ENCODE data around the gene OR4K15.

Gene OR4K15

DNA sequence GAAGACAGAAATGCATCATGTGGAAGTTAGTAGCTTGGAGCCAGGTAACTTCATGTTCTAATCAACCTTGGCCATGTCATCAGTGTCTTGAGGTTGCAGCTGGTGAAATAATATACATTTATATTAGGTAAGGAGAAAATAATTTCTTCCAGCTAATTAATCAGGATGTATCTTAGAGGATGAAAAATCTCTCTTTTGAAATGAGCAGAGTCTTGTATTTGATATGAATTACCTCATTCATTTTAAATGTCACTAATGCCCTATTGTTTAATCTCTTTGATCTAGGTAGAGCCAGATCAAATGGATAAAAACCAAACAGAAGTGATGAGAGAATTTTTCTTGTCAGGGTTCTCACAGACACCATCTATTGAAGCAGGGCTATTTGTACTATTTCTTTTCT, 26.5 kb downstream of the OR4K15 start, which contains the start of gene OR4Q2 (continued):
- TF ChIP-seq, protein P1, sequence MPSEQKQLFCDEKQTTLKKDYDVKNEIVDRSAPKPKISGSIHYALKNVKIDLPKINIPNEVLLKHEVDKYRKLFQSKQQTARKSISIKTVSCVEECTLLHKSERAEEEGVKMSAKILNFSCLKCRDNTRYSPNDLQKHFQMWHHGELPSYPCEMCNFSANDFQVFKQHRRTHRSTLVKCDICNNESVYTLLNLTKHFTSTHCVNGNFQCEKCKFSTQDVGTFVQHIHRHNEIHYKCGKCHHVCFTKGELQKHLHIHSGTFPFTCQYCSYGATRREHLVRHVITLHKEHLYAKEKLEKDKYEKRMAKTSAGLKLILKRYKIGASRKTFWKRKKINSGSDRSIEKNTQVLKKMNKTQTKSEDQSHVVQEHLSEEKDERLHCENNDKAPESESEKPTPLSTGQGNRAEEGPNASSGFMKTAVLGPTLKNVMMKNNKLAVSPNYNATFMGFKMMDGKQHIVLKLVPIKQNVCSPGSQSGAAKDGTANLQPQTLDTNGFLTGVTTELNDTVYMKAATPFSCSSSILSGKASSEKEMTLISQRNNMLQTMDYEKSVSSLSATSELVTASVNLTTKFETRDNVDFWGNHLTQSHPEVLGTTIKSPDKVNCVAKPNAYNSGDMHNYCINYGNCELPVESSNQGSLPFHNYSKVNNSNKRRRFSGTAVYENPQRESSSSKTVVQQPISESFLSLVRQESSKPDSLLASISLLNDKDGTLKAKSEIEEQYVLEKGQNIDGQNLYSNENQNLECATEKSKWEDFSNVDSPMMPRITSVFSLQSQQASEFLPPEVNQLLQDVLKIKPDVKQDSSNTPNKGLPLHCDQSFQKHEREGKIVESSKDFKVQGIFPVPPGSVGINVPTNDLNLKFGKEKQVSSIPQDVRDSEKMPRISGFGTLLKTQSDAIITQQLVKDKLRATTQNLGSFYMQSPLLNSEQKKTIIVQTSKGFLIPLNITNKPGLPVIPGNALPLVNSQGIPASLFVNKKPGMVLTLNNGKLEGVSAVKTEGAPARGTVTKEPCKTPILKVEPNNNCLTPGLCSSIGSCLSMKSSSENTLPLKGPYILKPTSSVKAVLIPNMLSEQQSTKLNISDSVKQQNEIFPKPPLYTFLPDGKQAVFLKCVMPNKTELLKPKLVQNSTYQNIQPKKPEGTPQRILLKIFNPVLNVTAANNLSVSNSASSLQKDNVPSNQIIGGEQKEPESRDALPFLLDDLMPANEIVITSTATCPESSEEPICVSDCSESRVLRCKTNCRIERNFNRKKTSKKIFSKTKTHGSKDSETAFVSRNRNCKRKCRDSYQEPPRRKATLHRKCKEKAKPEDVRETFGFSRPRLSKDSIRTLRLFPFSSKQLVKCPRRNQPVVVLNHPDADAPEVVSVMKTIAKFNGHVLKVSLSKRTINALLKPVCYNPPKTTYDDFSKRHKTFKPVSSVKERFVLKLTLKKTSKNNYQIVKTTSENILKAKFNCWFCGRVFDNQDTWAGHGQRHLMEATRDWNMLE (tag by site-specific recombination; conservative IDR thresholded peaks at IDR 0.05; ENCODE audit: low read depth) = no peak
- TF ChIP-seq ZNF596 (tag by site-specific recombination; IDR thresholded peaks at IDR 0.05) (no peak), ZNF571 (tag by site-specific recombination; IDR thresholded peaks at IDR 0.05) (no peak), ZNF510 (tag by site-specific recombination; IDR thresholded peaks at IDR 0.05; ENCODE audit: insufficient replicate concordance) (no peak), ZNF830 (tag by site-specific recombination; IDR thresholded peaks at IDR 0.05; ENCODE audit: low read depth) (no peak)
- TF ChIP-seq, protein P2, sequence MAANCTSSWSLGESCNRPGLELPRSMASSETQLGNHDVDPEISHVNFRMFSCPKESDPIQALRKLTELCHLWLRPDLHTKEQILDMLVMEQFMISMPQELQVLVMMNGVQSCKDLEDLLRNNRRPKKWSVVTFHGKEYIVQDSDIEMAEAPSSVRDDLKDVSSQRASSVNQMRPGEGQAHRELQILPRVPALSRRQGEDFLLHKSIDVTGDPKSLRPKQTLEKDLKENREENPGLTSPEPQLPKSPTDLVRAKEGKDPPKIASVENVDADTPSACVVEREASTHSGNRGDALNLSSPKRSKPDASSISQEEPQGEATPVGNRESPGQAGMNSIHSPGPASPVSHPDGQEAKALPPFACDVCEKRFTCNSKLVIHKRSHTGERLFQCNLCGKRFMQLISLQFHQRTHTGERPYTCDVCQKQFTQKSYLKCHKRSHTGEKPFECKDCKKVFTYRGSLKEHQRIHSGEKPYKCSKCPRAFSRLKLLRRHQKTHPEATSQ (tag by site-specific recombination; IDR thresholded peaks at IDR 0.05) = no peak

DNA sequence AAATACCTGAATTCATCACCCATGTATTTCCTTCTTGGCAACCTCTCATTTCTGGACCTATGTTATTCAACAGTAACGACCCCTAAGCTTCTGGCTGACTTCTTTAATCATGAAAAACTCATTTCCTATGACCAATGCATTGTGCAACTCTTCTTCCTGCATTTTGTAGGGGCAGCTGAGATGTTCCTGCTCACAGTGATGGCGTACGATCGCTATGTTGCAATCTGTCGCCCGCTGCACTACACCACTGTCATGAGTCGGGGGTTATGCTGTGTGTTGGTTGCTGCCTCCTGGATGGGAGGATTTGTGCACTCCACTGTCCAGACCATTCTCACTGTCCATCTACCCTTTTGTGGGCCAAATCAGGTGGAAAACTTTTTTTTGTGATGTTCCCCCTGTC, 26.9 kb downstream of the OR4K15 start:
- no peak for TF ChIP-seq ZNF600 (tag by site-specific recombination; IDR thresholded peaks at IDR 0.05)
- TF ChIP-seq SCRT2 (tag by site-specific recombination; IDR thresholded peaks at IDR 0.05) = no peak
- TF ChIP-seq ZNF138 (tag by site-specific recombination; IDR thresholded peaks at IDR 0.05; ENCODE audit: borderline replicate concordance) = no peak
- no peak for TF ChIP-seq ZBTB20 (tag by site-specific recombination; IDR thresholded peaks at IDR 0.05)
- Histone ChIP-seq H3K36me3 (ENCODE audit: control insufficient read depth in 2 of 2, insufficient read depth in 1 of 2, low read length in 2 of 2) (no peaks in the 10 kb centered on the region), H3K9me3 (ENCODE audit: control insufficient read depth, insufficient read depth, low read depth, low read length) (no peaks in the 10 kb centered on the region), H3K4me3 (ENCODE audit: low read depth, low read length) (no peak overlapping the region), H3K4me1 (ENCODE audit: control insufficient read depth, insufficient read depth, low read length) (no peaks in the 10 kb centered on the region), H3K27ac (ENCODE audit: extremely low read depth, low read depth, low read length) (no peak overlapping the region)
- POLR2A ChIA-PET = no interaction called here
- CTCF ChIA-PET = interaction anchor here (0.7 kb wide), 1 partner anchor 155 kb away, joined by 3 read pairs; no protein-coding TSS in a partner anchor

DNA sequence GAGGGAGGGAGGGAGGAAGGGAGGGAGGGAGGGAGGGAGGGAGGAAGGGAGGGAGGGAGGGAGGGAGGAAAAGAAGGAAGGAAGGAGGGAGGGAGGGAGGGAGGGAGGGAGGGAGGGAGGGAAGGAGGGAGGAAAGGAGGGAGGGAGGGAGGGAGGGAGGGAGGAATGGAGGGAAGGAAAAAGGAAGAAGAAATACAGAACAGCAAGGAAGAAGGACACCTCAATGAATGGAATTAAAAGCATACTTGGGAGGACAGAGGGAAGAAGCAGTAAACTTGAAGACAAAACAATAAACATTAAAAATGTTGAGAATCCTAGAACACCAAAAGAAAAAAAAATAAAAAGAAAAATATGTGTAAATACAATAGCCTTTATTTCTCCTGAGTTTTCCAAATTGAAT, 32.8 kb downstream of the OR4K15 start:
- POLR2A ChIA-PET = no interaction called here
- H3K27ac ChIP-seq (ENCODE audit: extremely low read depth, low read depth, low read length) = no peak overlapping the region
- TF ChIP-seq ZNF776 (tag by site-specific recombination; IDR thresholded peaks at IDR 0.05; ENCODE audit: borderline replicate concordance) = no peak
- TF ChIP-seq ZNF654 (tag by site-specific recombination; IDR thresholded peaks at IDR 0.05; ENCODE audit: low read depth) = no peak
- TF ChIP-seq ZNF521 (tag by site-specific recombination; IDR thresholded peaks at IDR 0.05) = no peak
- TF ChIP-seq YY2 (tag by site-specific recombination; IDR thresholded peaks at IDR 0.05) = no peak
- TF ChIP-seq GLI2 (tag by site-specific recombination; IDR thresholded peaks at IDR 0.05; ENCODE audit: borderline replicate concordance, low read depth) = no peak
- TF ChIP-seq ZNF426 (tag by site-specific recombination; IDR thresholded peaks at IDR 0.05) = no peak
- TF ChIP-seq KLF7 (tag by site-specific recombination; IDR thresholded peaks at IDR 0.05; ENCODE audit: borderline replicate concordance) = no peak
- no peak for TF ChIP-seq ZNF544 (tag by site-specific recombination; IDR thresholded peaks at IDR 0.05)
- no peak for TF ChIP-seq ZSCAN23 (tag by site-specific recombination; IDR thresholded peaks at IDR 0.05)
- TF ChIP-seq ZNF133 (tag by site-specific recombination; IDR thresholded peaks at IDR 0.05) = no peak
- no peak for TF ChIP-seq ZNF664 (tag by site-specific recombination; IDR thresholded peaks at IDR 0.05)
- TF ChIP-seq ZNF202 (tag by site-specific recombination; IDR thresholded peaks at IDR 0.05; ENCODE audit: borderline replicate concordance) = no peak
- TF ChIP-seq ZNF2 (tag by site-specific recombination; IDR thresholded peaks at IDR 0.05) = no peak
- no peak for TF ChIP-seq SALL2 (tag by site-specific recombination; IDR thresholded peaks at IDR 0.05; ENCODE audit: borderline replicate concordance)
- no peak for TF ChIP-seq ZNF24 (tag by site-specific recombination; IDR thresholded peaks at IDR 0.05)
- TF ChIP-seq ZBTB1 (tag by site-specific recombination; IDR thresholded peaks at IDR 0.05) = no peak
- TF ChIP-seq HOXC10 (CRISPR knock-in tag; IDR thresholded peaks at IDR 0.05) = no peak
- TF ChIP-seq ZNF423 (tag by site-specific recombination; IDR thresholded peaks at IDR 0.05) = no peak
- no peak for TF ChIP-seq ZNF341 (tag by site-specific recombination; IDR thresholded peaks at IDR 0.05; ENCODE audit: low read depth)

More for the DNA sequence above, 32.8 kb downstream of the OR4K15 start:
- H3K4me3 ChIP-seq (ENCODE audit: low read depth, low read length) = no peak overlapping the region
- CTCF ChIA-PET = no interaction called here
- no peaks in the 10 kb centered on the region for H3K4me1 ChIP-seq (ENCODE audit: control insufficient read depth, insufficient read depth, low read length)
- no peaks in the 10 kb centered on the region for H3K9me3 ChIP-seq (ENCODE audit: control insufficient read depth, insufficient read depth, low read depth, low read length)
- H3K36me3 ChIP-seq (ENCODE audit: control insufficient read depth in 2 of 2, insufficient read depth in 1 of 2, low read length in 2 of 2) = no peaks in the 10 kb centered on the region

All from HEK293 (cell line).